ENCODE results near the gene CORO6. TPM values are rescaled to one million over a fixed set of nuclear protein-coding genes. Genes with fewer than 3 reads are reported as not detected.

Gene CORO6
- total RNA-seq, 1 donor from 2014 or later, result 22.0 TPM

DNA sequence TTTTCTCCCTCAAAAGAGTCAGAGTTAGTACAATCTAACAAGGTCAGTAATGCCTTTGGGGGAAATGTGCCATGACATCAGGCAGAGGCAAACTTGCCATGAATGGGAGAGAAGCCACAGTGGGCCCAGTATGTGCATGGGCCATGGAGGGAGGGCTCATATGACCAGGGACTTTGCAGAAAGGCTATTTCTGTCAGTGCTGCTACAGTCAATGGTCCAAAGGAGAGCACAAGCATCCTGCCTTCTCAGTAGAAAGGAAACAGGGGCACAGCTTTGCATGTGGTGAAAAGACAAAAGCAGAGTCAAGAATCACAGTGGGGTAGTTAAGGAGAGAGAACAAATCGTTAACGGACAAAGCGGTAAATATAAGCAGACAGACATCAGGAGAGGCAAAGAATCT lies 11.2 kb upstream of the CORO6 start:
- Histone ChIP-seq H3K27me3 (no peaks in the 10 kb centered on the region), H3K36me3 (peaks cover 15 to 20% of the 10 kb centered on the region in 2 donors), H3K9me3 (no peaks in the 10 kb centered on the region), H3K4me1 (peaks cover 0 to 4% of the 10 kb centered on the region in 2 donors), H3K27ac (no peak overlapping the region), H3K4me3 (no peak overlapping the region)
- TF ChIP-seq, protein P1, sequence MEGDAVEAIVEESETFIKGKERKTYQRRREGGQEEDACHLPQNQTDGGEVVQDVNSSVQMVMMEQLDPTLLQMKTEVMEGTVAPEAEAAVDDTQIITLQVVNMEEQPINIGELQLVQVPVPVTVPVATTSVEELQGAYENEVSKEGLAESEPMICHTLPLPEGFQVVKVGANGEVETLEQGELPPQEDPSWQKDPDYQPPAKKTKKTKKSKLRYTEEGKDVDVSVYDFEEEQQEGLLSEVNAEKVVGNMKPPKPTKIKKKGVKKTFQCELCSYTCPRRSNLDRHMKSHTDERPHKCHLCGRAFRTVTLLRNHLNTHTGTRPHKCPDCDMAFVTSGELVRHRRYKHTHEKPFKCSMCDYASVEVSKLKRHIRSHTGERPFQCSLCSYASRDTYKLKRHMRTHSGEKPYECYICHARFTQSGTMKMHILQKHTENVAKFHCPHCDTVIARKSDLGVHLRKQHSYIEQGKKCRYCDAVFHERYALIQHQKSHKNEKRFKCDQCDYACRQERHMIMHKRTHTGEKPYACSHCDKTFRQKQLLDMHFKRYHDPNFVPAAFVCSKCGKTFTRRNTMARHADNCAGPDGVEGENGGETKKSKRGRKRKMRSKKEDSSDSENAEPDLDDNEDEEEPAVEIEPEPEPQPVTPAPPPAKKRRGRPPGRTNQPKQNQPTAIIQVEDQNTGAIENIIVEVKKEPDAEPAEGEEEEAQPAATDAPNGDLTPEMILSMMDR (IDR thresholded peaks at IDR 0.05), result no peak
- intact Hi-C loops (cut with DNase I), result no loop called here
- DNase-seq (ENCODE audit: low spot score in 2 of 2), result no peak

DNA sequence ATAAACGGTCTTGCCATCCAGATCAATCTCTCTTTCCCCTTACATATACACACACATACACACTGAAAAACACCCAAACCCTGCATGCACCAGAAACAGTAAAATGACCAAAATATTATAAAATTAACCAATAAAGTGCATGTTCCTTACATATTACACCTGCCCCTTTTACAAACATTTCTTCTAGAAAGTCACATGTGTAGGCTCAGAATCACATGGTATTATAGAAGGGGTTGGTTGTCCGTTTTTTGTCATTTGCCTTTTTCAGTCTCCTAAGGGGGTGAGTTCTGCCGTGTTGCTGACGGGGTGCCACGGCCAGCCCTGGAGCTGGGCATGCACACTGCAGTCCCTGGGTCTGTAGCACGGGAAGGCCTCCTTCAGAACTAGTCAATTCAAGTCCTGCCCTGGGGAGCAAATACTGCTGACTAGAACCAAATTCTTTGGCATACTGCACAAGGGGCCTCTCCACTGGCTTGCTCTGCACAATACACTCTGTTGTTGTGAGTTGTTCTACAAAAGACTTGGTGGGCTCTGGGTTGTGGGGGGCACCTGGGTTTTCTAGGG lies 8.0 kb upstream of the CORO6 start:
- no peak overlapping the region for H3K27ac ChIP-seq
- DNase-seq (ENCODE audit: low spot score in 2 of 2), result no peak
- H3K27me3 ChIP-seq, result no peaks in the 10 kb centered on the region
- H3K4me3 ChIP-seq, result no peak overlapping the region
- no peaks in the 10 kb centered on the region for H3K9me3 ChIP-seq
- intact Hi-C loops (cut with DNase I), result no loop called here
- peaks cover 12 to 14% of the 10 kb centered on the region in 2 donors for H3K36me3 ChIP-seq
- TF ChIP-seq, protein P1 (IDR thresholded peaks at IDR 0.05), result no peak
- no peaks in the 10 kb centered on the region for H3K4me1 ChIP-seq

DNA sequence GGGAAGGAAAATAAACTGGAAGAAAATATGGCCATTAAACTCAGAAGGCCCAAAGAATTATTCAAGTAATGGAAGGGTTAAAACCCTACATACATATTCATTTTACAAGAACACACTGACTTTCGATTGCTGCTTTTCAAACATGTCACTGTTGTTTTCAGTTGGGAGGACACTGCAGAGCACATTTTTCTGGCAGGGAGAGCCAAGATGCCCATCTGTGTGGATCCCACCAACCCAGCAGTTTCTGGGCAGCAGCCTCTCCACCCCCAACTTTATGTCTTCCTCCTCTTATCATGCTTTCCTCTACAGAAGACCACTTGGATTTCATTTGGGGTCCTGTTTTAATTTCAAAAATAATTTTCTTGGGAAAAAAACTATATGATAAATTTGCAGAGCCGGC lies 7.1 kb upstream of the CORO6 start:
- DNase-seq (ENCODE audit: low spot score in 2 of 2), result no peak

DNA sequence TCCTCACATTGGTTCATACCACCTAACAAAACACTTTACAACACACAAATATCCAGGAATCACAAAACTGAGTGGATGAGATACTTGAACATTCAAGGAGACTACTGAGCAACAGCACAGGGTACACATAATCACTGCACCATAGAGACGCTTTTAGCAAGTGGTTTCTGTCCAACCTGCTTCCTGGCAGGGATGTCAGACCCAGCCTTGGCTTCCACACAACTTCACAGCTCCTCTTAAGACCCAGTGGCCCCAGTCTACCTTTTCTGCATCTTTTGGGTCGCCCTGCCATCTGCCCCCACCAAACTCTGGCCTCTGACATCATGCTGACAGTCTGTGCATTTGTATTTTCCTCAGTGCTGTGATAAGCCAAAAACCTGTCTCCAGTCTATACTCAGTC lies 5.9 kb upstream of the CORO6 start:
- DNase-seq (ENCODE audit: low spot score in 2 of 2), result no peak
- Histone ChIP-seq H3K4me1 (no peaks in the 10 kb centered on the region), H3K36me3 (peaks cover 12 to 14% of the 10 kb centered on the region in 2 donors), H3K4me3 (no peak overlapping the region), H3K27ac (no peak overlapping the region), H3K27me3 (no peaks in the 10 kb centered on the region), H3K9me3 (no peaks in the 10 kb centered on the region)
- TF ChIP-seq, protein P1 (IDR thresholded peaks at IDR 0.05), result no peak
- intact Hi-C loops (cut with DNase I), result no loop called here

More for the DNA sequence above, 7.1 kb upstream of the CORO6 start:
- H3K27ac ChIP-seq, result no peak overlapping the region
- intact Hi-C loops (cut with DNase I), result no loop called here
- H3K9me3 ChIP-seq, result no peaks in the 10 kb centered on the region
- no peaks in the 10 kb centered on the region for H3K4me1 ChIP-seq
- TF ChIP-seq, protein P1 (IDR thresholded peaks at IDR 0.05), result no peak
- no peak overlapping the region for H3K4me3 ChIP-seq
- H3K27me3 ChIP-seq, result no peaks in the 10 kb centered on the region
- H3K36me3 ChIP-seq, result peaks cover 12 to 14% of the 10 kb centered on the region in 2 donors

DNA sequence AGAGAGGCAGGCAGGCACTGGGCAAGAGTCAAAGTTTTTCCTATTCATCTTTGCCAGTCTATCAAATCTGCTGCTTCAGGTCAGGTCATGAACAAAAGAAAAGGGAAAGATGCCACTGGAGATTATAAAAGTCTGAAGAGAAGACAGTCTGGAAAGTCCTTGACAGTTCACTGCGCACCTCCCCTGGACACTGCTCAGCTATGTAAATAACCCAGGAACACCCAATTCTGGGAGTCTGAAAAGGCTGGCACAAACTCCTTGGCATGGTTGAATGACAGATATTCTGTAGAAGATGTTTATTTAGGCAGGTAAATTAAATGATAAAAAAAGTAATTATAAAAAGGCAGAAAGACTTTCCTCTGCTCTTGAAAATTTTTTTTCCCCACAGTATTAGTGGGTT lies 5.2 kb upstream of the CORO6 start:
- intact Hi-C loops (cut with DNase I), result no loop called here
- no peak for DNase-seq (ENCODE audit: low spot score in 2 of 2)
- H3K4me1 ChIP-seq, result no peaks in the 10 kb centered on the region
- no peak overlapping the region for H3K4me3 ChIP-seq
- no peaks in the 10 kb centered on the region for H3K9me3 ChIP-seq
- H3K27me3 ChIP-seq, result no peaks in the 10 kb centered on the region
- peaks cover 12 to 14% of the 10 kb centered on the region in 2 donors for H3K36me3 ChIP-seq
- TF ChIP-seq, protein P1 (IDR thresholded peaks at IDR 0.05), result no peak
- no peak overlapping the region for H3K27ac ChIP-seq

All from ascending aorta (tissue), 2 donors.